ENCODE results near the gene SH3BP1. TPM values are rescaled to one million over a fixed set of nuclear protein-coding genes. Genes with fewer than 3 reads are reported as not detected.

SH3BP1 gene
- total RNA-seq, 1 donor from 2014 or later = 10.3 TPM

GRCh38 chr22:37610480-37611129 is 28.9 kb upstream of the SH3BP1 start:
- Mint-ChIP-seq H3K36me3 (peaks cover 3% of the 10 kb centered on the region), H3K9me3 (no peaks in the 10 kb centered on the region), H3K4me1 (peaks cover 21% of the 10 kb centered on the region), H3K27me3 (ENCODE audit: insufficient read depth, low read depth) (peaks cover 8% of the 10 kb centered on the region), H3K4me3 (peak overlapping the region; percentile 97), H3K27ac (no peak overlapping the region)
- Histone ChIP-seq H3K27me3 (no peaks in the 10 kb centered on the region), H3K4me2 (no peak overlapping the region), H3K79me2 (ENCODE audit: low read depth) (peaks cover 23% of the 10 kb centered on the region), H3K4me1 (peaks cover 9% of the 10 kb centered on the region), H2AFZ (replicated peaks) (no peak overlapping the region), H3K36me3 (no peaks in the 10 kb centered on the region), H3K9me3 (ENCODE audit: low read depth) (no peaks in the 10 kb centered on the region), H4K20me1 (ENCODE audit: low read depth) (peaks cover 12% of the 10 kb centered on the region), H3K9ac (no peak overlapping the region), H3K27ac (no peak overlapping the region), H3F3A (ENCODE audit: low read depth) (peaks cover 27% of the 10 kb centered on the region), H3K4me3 (no peak overlapping the region)
- no peak for TF ChIP-seq CTCF (IDR thresholded peaks at IDR 0.05)
- no peak for DNase-seq (ENCODE audit: low spot score)

GRCh38 chr22:37611207-37611606 is 28.3 kb upstream of the SH3BP1 start:
- Histone ChIP-seq H3K79me2 (ENCODE audit: low read depth) (peaks cover 23% of the 10 kb centered on the region), H3K4me3 (no peak overlapping the region), H3K36me3 (no peaks in the 10 kb centered on the region), H3K4me1 (peaks cover 9% of the 10 kb centered on the region), H3K27me3 (no peaks in the 10 kb centered on the region), H3K27ac (no peak overlapping the region), H3F3A (ENCODE audit: low read depth) (peaks cover 27% of the 10 kb centered on the region), H4K20me1 (ENCODE audit: low read depth) (peaks cover 12% of the 10 kb centered on the region), H2AFZ (replicated peaks) (no peak overlapping the region), H3K4me2 (no peak overlapping the region), H3K9ac (no peak overlapping the region), H3K9me3 (ENCODE audit: low read depth) (no peaks in the 10 kb centered on the region)
- H3K27me3 Mint-ChIP-seq (ENCODE audit: insufficient read depth, low read depth) = peaks cover 3% of the 10 kb centered on the region
- H3K4me1 Mint-ChIP-seq = peaks cover 21% of the 10 kb centered on the region
- H3K36me3 Mint-ChIP-seq = peaks cover 4% of the 10 kb centered on the region
- DNase-seq (ENCODE audit: low spot score) = no peak
- no peaks in the 10 kb centered on the region for H3K9me3 Mint-ChIP-seq
- peak overlapping the region; percentile 33 for H3K4me3 Mint-ChIP-seq
- TF ChIP-seq EZH2phosphoT487 (IDR thresholded peaks at IDR 0.05) (no peak), CTCF (IDR thresholded peaks at IDR 0.05) (no peak), EZH2 (IDR thresholded peaks at IDR 0.05) (no peak)
- H3K27ac Mint-ChIP-seq = no peak overlapping the region

- H3K79me2 ChIP-seq (ENCODE audit: low read depth) = no peaks in the 10 kb centered on the region
- TF ChIP-seq EZH2 (IDR thresholded peaks at IDR 0.05) (no peak), CTCF (IDR thresholded peaks at IDR 0.05) (no peak), EZH2phosphoT487 (IDR thresholded peaks at IDR 0.05) (no peak)
- H3K9ac ChIP-seq = no peak overlapping the region
- H3K4me3 Mint-ChIP-seq = no peak overlapping the region
- no peaks in the 10 kb centered on the region for H3F3A ChIP-seq (ENCODE audit: low read depth)
- no peaks in the 10 kb centered on the region for H3K27me3 Mint-ChIP-seq (ENCODE audit: insufficient read depth, low read depth)
- H3K4me3 ChIP-seq = no peak overlapping the region
- H3K9me3 ChIP-seq (ENCODE audit: low read depth) = no peaks in the 10 kb centered on the region
- no peaks in the 10 kb centered on the region for H3K27me3 ChIP-seq
- no peaks in the 10 kb centered on the region for H3K36me3 ChIP-seq
- no peak for DNase-seq (ENCODE audit: low spot score)
- no peak overlapping the region for H3K27ac Mint-ChIP-seq
- no peak overlapping the region for H2AFZ ChIP-seq (replicated peaks)
- no peaks in the 10 kb centered on the region for H4K20me1 ChIP-seq (ENCODE audit: low read depth)
- H3K4me1 Mint-ChIP-seq = no peaks in the 10 kb centered on the region
- no peaks in the 10 kb centered on the region for H3K4me1 ChIP-seq
- H3K4me2 ChIP-seq = no peak overlapping the region
- no peak overlapping the region for H3K27ac ChIP-seq
- peaks cover 9% of the 10 kb centered on the region for H3K36me3 Mint-ChIP-seq
- no peaks in the 10 kb centered on the region for H3K9me3 Mint-ChIP-seq
Observed at GRCh38 chr22:37616201-37617083, 23.0 kb upstream of the SH3BP1 start.
